HEK293T (cell line): ENCODE results near the gene RNF208.

ENCODE experiments used
- ELF4 ChIP-seq: fragments of 450-650 bp; IDR thresholded peaks from 2 replicates; pipeline ENCODE4 v1.6.1; 2017; ENCODE audit warnings: antibody characterized with exemption
- FOXK2 ChIP-seq: fragments of 450-650 bp; IDR thresholded peaks from 2 replicates; pipeline ENCODE4 v1.6.1; 2016; ENCODE audit warnings: mild to moderate bottlenecking
- PKNOX1 ChIP-seq: fragments of 450-650 bp; IDR thresholded peaks from 2 replicates; pipeline ENCODE4 v1.6.1; 2016
- SP1 ChIP-seq: fragments of 450-650 bp; IDR thresholded peaks from 2 replicates; pipeline ENCODE4 v1.6.1; 2017
- ZNF384 ChIP-seq: fragments of 450-650 bp; IDR thresholded peaks from 2 replicates; pipeline ENCODE4 v1.6.1; 2016

- TF ChIP-seq ELF4 (no peak), FOXK2 (no peak), SP1 (no peak), ZNF384 (no peak), PKNOX1 (no peak)
These were observed 49.1 kb upstream of the RNF208 start for GRCh38 chr9:137270929-137271695.
